Stimulated activated CD4-positive, alpha-beta T cell treated with anti-CD3 and anti-CD28 coated beads, Interleukin-15, amount 100 ng/mL, for 1 hour (primary cell): ENCODE data around the gene BEST3.
"Not testable (repeated sequence)": the region's sequence is repeated elsewhere in the genome, so short reads cannot be mapped to it uniquely, and the experiment has no call there.

Experiments
- DNase-seq, 2 donors: peaks; one replicate each; pipeline ENCODE4 v3.0.0-alpha.2; 2020; ENCODE audit warnings: low read depth in 1 of 2, low spot score in 1 of 2

BEST3 gene

GRCh38 chr12:69688471-69689427 is 10.4 kb downstream of the BEST3 start:
- no peak for DNase-seq

- DNase-seq, result no peak
Observed at GRCh38 chr12:69688021-69688420, 11.1 kb downstream of the BEST3 start.

GRCh38 chr12:69687390-69687789 is 11.7 kb downstream of the BEST3 start:
- DNase-seq, result no peak

- DNase-seq, result no peak
Observed at GRCh38 chr12:69686731-69687130, 12.4 kb downstream of the BEST3 start.

- no peak for DNase-seq
Observed at GRCh38 chr12:69685810-69686209, 13.3 kb downstream of the BEST3 start.

GRCh38 chr12:69684466-69684865 is 14.6 kb downstream of the BEST3 start:
- no peak for DNase-seq

GRCh38 chr12:69682110-69682755 is 16.9 kb downstream of the BEST3 start:
- no peak for DNase-seq

GRCh38 chr12:69679119-69679518 is 20.0 kb downstream of the BEST3 start:
- no peak for DNase-seq

- DNase-seq, result no peak
Observed at GRCh38 chr12:69676257-69677012, 22.7 kb downstream of the BEST3 start.

- no peak for DNase-seq
Observed at GRCh38 chr12:69672195-69672594, 26.9 kb downstream of the BEST3 start.

GRCh38 chr12:69671597-69671996 is 27.5 kb downstream of the BEST3 start:
- no peak for DNase-seq

- no peak for DNase-seq
Observed at GRCh38 chr12:69666798-69667197, 32.3 kb downstream of the BEST3 start.

- not testable (repeated sequence) for DNase-seq
Observed at GRCh38 chr12:69664930-69665377, 34.1 kb downstream of the BEST3 start.

- DNase-seq, result no peak
Observed at GRCh38 chr12:69663726-69664125, 35.4 kb downstream of the BEST3 start.

- no peak for DNase-seq
Observed at GRCh38 chr12:69662764-69663163, 36.3 kb downstream of the BEST3 start.

- DNase-seq, result no peak
Observed at GRCh38 chr12:69661386-69661785, 37.7 kb downstream of the BEST3 start.

- no peak for DNase-seq
Observed at GRCh38 chr12:69660164-69660863, 38.8 kb downstream of the BEST3 start.

GRCh38 chr12:69658203-69658602 is 40.9 kb downstream of the BEST3 start:
- no peak for DNase-seq

- DNase-seq, result no peak
Observed at GRCh38 chr12:69657376-69658137, 41.5 kb downstream of the BEST3 start.
